Aorta (tissue), 5 donors: Measurements from ENCODE around the gene PCDH15. TPM values are rescaled to one million over a fixed set of nuclear protein-coding genes. Genes with fewer than 3 reads are reported as not detected.

Source experiments
- ATAC-seq: fragments of 200-7000 bp; cut with Tn5 transposase; one replicate; pipeline ENCODE4 v1.9.1; 2022; ENCODE audit warnings: moderate library complexity; ENCODE audit not compliant: low FRiP score
- DNase-seq, 2 donors: peaks; one replicate each; pipeline ENCODE4 v3.0.0-alpha.2; 2020
- H3K27ac ChIP-seq, 2 donors: one replicate each; pipeline ENCODE4 v1.5.1; 2013; ENCODE audit warnings: low read length in 2 of 2, mild to moderate bottlenecking in 2 of 2, moderate library complexity in 2 of 2, control low read depth in 1 of 2, inconsistent platforms in 1 of 2, low read depth in 1 of 2
- H3K27me3 ChIP-seq, 2 donors: one replicate each; pipeline ENCODE4 v1.6.1; 2013; ENCODE audit warnings: control low read depth in 1 of 2, low read length in 1 of 2, mild to moderate bottlenecking in 1 of 2, moderate library complexity in 1 of 2; ENCODE audit not compliant: insufficient read depth in 2 of 2, control insufficient read depth in 1 of 2
- H3K36me3 ChIP-seq, 2 donors: one replicate each; pipeline ENCODE4 v1.6.1; 2013; ENCODE audit warnings: control low read depth in 1 of 2, low read length in 1 of 2, mild to moderate bottlenecking in 1 of 2; ENCODE audit not compliant: insufficient read depth in 2 of 2, control insufficient read depth in 1 of 2
- H3K4me1 ChIP-seq, 2 donors: one replicate each; pipeline ENCODE4 v1.6.1; 2013; ENCODE audit warnings: low read length in 2 of 2, control low read depth in 1 of 2, mild to moderate bottlenecking in 1 of 2, moderate library complexity in 1 of 2; ENCODE audit not compliant: insufficient read depth in 2 of 2, control insufficient read depth in 1 of 2
- H3K4me3 ChIP-seq, 2 donors: one replicate each; pipeline ENCODE4 v1.5.1; 2013; ENCODE audit warnings: low read length in 2 of 2, control low read depth in 1 of 2, mild to moderate bottlenecking in 1 of 2
- H3K9me3 ChIP-seq: one replicate; pipeline ENCODE4 v1.6.1; 2013; ENCODE audit warnings: mild to moderate bottlenecking, low read length; ENCODE audit not compliant: control insufficient read depth
- WGBS, 2 donors: extraction: QIAGEN DNeasy Blood & Tissue Kit; methylation state at CpG; one replicate each; pipeline ENCODE4 v1.1.7; 2013; 5-methylcytosine and 5-hydroxymethylcytosine counted together
- intact Hi-C, 2 donors: fragments of 100-400 bp; cut with DNase I; formaldehyde crosslinking; loops; one replicate each; pipeline versions ENCODE4 v1.14.2 to v1.15.0; 2022
- polyA plus RNA-seq, 2 donors: library from polyadenylated mRNA; stranded (reverse); fragments of 200-250 nt; gene quantifications; one replicate each; pipeline ENCODE4 v1.2.3, GENCODE V29; 2013
- total RNA-seq, 2 donors: library from RNA; stranded (reverse); fragmentation: NEBNext Ultra II Directional; extraction: Animal tissue kit (Norgen Biotek cat#: 25700); gene quantifications; one replicate each; pipeline ENCODE4 v1.2.1, GENCODE V29; 2021
- donor health status: healthy with polysubstance abuse.
- donor health status: Bipolar disorder and iron deficiency.
- donor health status: DM: no; HTN: no; CAD: no.
- donor health status: DM: no; HTN: no; CAD: no.
- donor health status: DM: yes; HTN: yes; CAD: no.

PCDH15 gene
- total and polyA plus RNA-seq, 4 donors = 0.09 TPM; not detected in 3

- ATAC-seq = no peak
- intact Hi-C loops = no loop called here
- WGBS, 2 donors = 48 to 53% methylated on average over 1 of the region's 1 CpG
Observed at GRCh38 chr10:54614072-54614471, 187.0 kb downstream of the PCDH15 start.

GRCh38 chr10:54613162-54613561, 187.9 kb downstream of the PCDH15 start:
- intact Hi-C loops = no loop called here
- no peaks in the 10 kb centered on the region for H3K27me3 ChIP-seq

More at GRCh38 chr10:54614072-54614471, 187.0 kb downstream of the PCDH15 start:
- Histone ChIP-seq H3K4me3 (no peak overlapping the region), H3K27me3 (no peaks in the 10 kb centered on the region), H3K27ac (no peak overlapping the region), H3K9me3 (no peaks in the 10 kb centered on the region), H3K36me3 (no peaks in the 10 kb centered on the region), H3K4me1 (no peaks in the 10 kb centered on the region)
- no peak for DNase-seq

GRCh38 chr10:54609423-54609822, 191.6 kb downstream of the PCDH15 start:
- no peak for ATAC-seq

More at GRCh38 chr10:54613162-54613561, 187.9 kb downstream of the PCDH15 start:
- Histone ChIP-seq H3K4me3 (no peak overlapping the region), H3K9me3 (no peaks in the 10 kb centered on the region), H3K4me1 (no peaks in the 10 kb centered on the region), H3K27ac (no peak overlapping the region), H3K36me3 (no peaks in the 10 kb centered on the region)
- ATAC-seq (no peak), DNase-seq (no peak)

GRCh38 chr10:54607983-54608382, 193.0 kb downstream of the PCDH15 start:
- Histone ChIP-seq H3K4me1 (no peaks in the 10 kb centered on the region), H3K27ac (no peak overlapping the region), H3K4me3 (no peak overlapping the region), H3K36me3 (no peaks in the 10 kb centered on the region), H3K9me3 (no peaks in the 10 kb centered on the region), H3K27me3 (no peaks in the 10 kb centered on the region)
- ATAC-seq = no peak
- WGBS, 2 donors = 71 to 77% methylated on average over 5 of the region's 5 CpGs
- DNase-seq = no peak
- intact Hi-C loops = no loop called here

More at GRCh38 chr10:54609423-54609822, 191.6 kb downstream of the PCDH15 start:
- Histone ChIP-seq H3K9me3 (no peaks in the 10 kb centered on the region), H3K36me3 (no peaks in the 10 kb centered on the region), H3K27ac (no peak overlapping the region), H3K27me3 (no peaks in the 10 kb centered on the region), H3K4me1 (no peaks in the 10 kb centered on the region), H3K4me3 (no peak overlapping the region)
- DNase-seq = no peak
- intact Hi-C loops = no loop called here

- ATAC-seq = no peak
- intact Hi-C loops = no loop called here
- H3K4me3 ChIP-seq = no peak overlapping the region
- H3K9me3 ChIP-seq = peaks cover 4% of the 10 kb centered on the region
- no peaks in the 10 kb centered on the region for H3K36me3 ChIP-seq
- no peak overlapping the region for H3K27ac ChIP-seq
- 74 to 81% methylated on average over 3 of the region's 3 CpGs for WGBS, 2 donors
- no peaks in the 10 kb centered on the region for H3K4me1 ChIP-seq
- no peak for DNase-seq
- H3K27me3 ChIP-seq = no peaks in the 10 kb centered on the region
Observed at GRCh38 chr10:54594289-54594688, 206.7 kb downstream of the PCDH15 start.

GRCh38 chr10:54587971-54588370, 213.1 kb downstream of the PCDH15 start:
- no peaks in the 10 kb centered on the region for H3K9me3 ChIP-seq
- H3K36me3 ChIP-seq = no peaks in the 10 kb centered on the region
- H3K27me3 ChIP-seq = no peaks in the 10 kb centered on the region
- no peak overlapping the region for H3K4me3 ChIP-seq
- intact Hi-C loops = no loop called here
- WGBS, 2 donors = 3 to 7% methylated on average over 2 of the region's 2 CpGs
- no peaks in the 10 kb centered on the region for H3K4me1 ChIP-seq
- ATAC-seq (no peak), DNase-seq (no peak)
- H3K27ac ChIP-seq = no peak overlapping the region

GRCh38 chr10:54585572-54585971, 215.5 kb downstream of the PCDH15 start:
- 55 to 64% methylated on average over 2 of the region's 2 CpGs for WGBS, 2 donors
- Histone ChIP-seq H3K27me3 (no peaks in the 10 kb centered on the region), H3K27ac (no peak overlapping the region), H3K4me1 (no peaks in the 10 kb centered on the region), H3K4me3 (no peak overlapping the region), H3K9me3 (no peaks in the 10 kb centered on the region), H3K36me3 (no peaks in the 10 kb centered on the region)
- intact Hi-C loops = no loop called here
- DNase-seq (no peak), ATAC-seq (no peak)

- DNase-seq (no peak), ATAC-seq (no peak)
- 82 to 87% methylated on average over 2 of the region's 2 CpGs for WGBS, 2 donors
- intact Hi-C loops = no loop called here
- no peaks in the 10 kb centered on the region for H3K36me3 ChIP-seq
- H3K27me3 ChIP-seq = no peaks in the 10 kb centered on the region
- H3K4me1 ChIP-seq = no peaks in the 10 kb centered on the region
- H3K9me3 ChIP-seq = no peaks in the 10 kb centered on the region
- no peak overlapping the region for H3K27ac ChIP-seq
- H3K4me3 ChIP-seq = no peak overlapping the region
Observed at GRCh38 chr10:54577682-54578081, 223.3 kb downstream of the PCDH15 start.

- H3K27me3 ChIP-seq = no peaks in the 10 kb centered on the region
- intact Hi-C loops = no loop called here
- no peak for ATAC-seq
- H3K36me3 ChIP-seq = no peaks in the 10 kb centered on the region
- no peak overlapping the region for H3K4me3 ChIP-seq
- 61 to 62% methylated on average over 5 of the region's 5 CpGs for WGBS, 2 donors
- no peak for DNase-seq
- no peak overlapping the region for H3K27ac ChIP-seq
- no peaks in the 10 kb centered on the region for H3K4me1 ChIP-seq
- no peaks in the 10 kb centered on the region for H3K9me3 ChIP-seq
Observed at GRCh38 chr10:54576541-54576940, 224.5 kb downstream of the PCDH15 start.
